Peyer's patch (tissue), 4 donors: ENCODE measurements around the gene FAT2.

Experiments used
- CTCF ChIP-seq, 6 experiments: fragments of 450-650 bp in 4 of 6; fragments of 200-600 bp in 2 of 6; sonication (generic) in 1 of 6; IDR thresholded peaks; one replicate each; pipeline ENCODE4 v1.5.1; 2017 to 2019; ENCODE audit warnings: antibody characterized with exemption in 6 of 6, mild to moderate bottlenecking in 3 of 6, moderate library complexity in 1 of 6
- POLR2A ChIP-seq, 2 donors: fragments of 450-650 bp; IDR thresholded peaks; one replicate each; pipeline ENCODE4 v1.5.1; 2017; ENCODE audit warnings: antibody characterized with exemption in 2 of 2, mild to moderate bottlenecking in 2 of 2, moderate library complexity in 2 of 2

- TF ChIP-seq CTCF (IDR thresholded peaks at IDR 0.05) (no peak), POLR2A (IDR thresholded peaks at IDR 0.05) (no peak)
These were observed 23.1 kb downstream of the FAT2 start for GRCh38 chr5:151568036-151568435.
